Sigmoid colon (tissue), 4 donors: ENCODE results near the gene CISD3.

Source experiments
- POLR2A ChIP-seq, 2 donors: fragments of 450-650 bp; IDR thresholded peaks; one replicate each; pipeline ENCODE4 v1.6.1; 2016; ENCODE audit warnings: antibody characterized with exemption in 2 of 2, mild to moderate bottlenecking in 2 of 2, moderate library complexity in 2 of 2
- POLR2AphosphoS5 ChIP-seq, 4 donors: sonication (generic); formaldehyde crosslinking; IDR thresholded peaks; one replicate each; pipeline ENCODE4 v1.6.1; 2017; ENCODE audit warnings: antibody characterized with exemption in 4 of 4
- TF ChIP-seq, protein P1 (sequence below), 4 experiments: fragments of 450-650 bp in 3 of 4; fragments of 200-600 bp in 1 of 4; IDR thresholded peaks; one replicate each; pipeline ENCODE4 v1.5.1; 2016 to 2019; ENCODE audit warnings: antibody characterized with exemption in 4 of 4, mild to moderate bottlenecking in 3 of 4, moderate library complexity in 2 of 4

GRCh38 chr17:38748892-38749222, 18.7 kb downstream of the CISD3 start:
- TF ChIP-seq, protein P1, sequence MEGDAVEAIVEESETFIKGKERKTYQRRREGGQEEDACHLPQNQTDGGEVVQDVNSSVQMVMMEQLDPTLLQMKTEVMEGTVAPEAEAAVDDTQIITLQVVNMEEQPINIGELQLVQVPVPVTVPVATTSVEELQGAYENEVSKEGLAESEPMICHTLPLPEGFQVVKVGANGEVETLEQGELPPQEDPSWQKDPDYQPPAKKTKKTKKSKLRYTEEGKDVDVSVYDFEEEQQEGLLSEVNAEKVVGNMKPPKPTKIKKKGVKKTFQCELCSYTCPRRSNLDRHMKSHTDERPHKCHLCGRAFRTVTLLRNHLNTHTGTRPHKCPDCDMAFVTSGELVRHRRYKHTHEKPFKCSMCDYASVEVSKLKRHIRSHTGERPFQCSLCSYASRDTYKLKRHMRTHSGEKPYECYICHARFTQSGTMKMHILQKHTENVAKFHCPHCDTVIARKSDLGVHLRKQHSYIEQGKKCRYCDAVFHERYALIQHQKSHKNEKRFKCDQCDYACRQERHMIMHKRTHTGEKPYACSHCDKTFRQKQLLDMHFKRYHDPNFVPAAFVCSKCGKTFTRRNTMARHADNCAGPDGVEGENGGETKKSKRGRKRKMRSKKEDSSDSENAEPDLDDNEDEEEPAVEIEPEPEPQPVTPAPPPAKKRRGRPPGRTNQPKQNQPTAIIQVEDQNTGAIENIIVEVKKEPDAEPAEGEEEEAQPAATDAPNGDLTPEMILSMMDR (IDR thresholded peaks at IDR 0.05): no peak
- TF ChIP-seq POLR2AphosphoS5 (IDR thresholded peaks at IDR 0.05): no peak
- no peak for TF ChIP-seq POLR2A (IDR thresholded peaks at IDR 0.05)
